Measurements from ENCODE around the gene PORCN. TPM values are rescaled to one million over a fixed set of nuclear protein-coding genes. Genes with fewer than 3 reads are reported as not detected.
A peak's percentile ranks its signal among the peaks of the same experiment; 100 is the strongest.

The PORCN gene
- total RNA-seq, 1 donor from 2014 or later, result 33.4 TPM

- H3K4me3 ChIP-seq (ENCODE audit: low read depth, low read length), result peak overlapping the region; percentile 14
- FAIRE-seq, result peak; percentile 43
- DNase-seq (ENCODE audit: low read depth), result peak; percentile 82
Observed at GRCh38 chrX:48465336-48465933, 43.4 kb upstream of the PORCN start.

GRCh38 chrX:48466696-48467095 is 42.1 kb upstream of the PORCN start:
- H3K27me3 ChIP-seq (ENCODE audit: control insufficient read depth, insufficient read depth, low read length), result no peaks in the 10 kb centered on the region
- TF ChIP-seq CTCF (IDR thresholded peaks at IDR 0.05; ENCODE audit: insufficient read depth, low read length, severe bottlenecking), result peak; percentile 22
- no peak for FAIRE-seq
- H3K4me3 ChIP-seq (ENCODE audit: low read depth, low read length), result peak overlapping the region; percentile 56
- no peak for DNase-seq (ENCODE audit: low read depth)
- peaks cover 10% of the 10 kb centered on the region for H3K36me3 ChIP-seq (ENCODE audit: control insufficient read depth, insufficient read depth, low read length)

More at GRCh38 chrX:48465336-48465933, 43.4 kb upstream of the PORCN start:
- Histone ChIP-seq H3K27me3 (ENCODE audit: control insufficient read depth, insufficient read depth, low read length) (no peaks in the 10 kb centered on the region), H3K36me3 (ENCODE audit: control insufficient read depth, insufficient read depth, low read length) (peaks cover 13% of the 10 kb centered on the region)
- no peak for TF ChIP-seq CTCF (IDR thresholded peaks at IDR 0.05; ENCODE audit: insufficient read depth, low read length, severe bottlenecking)

- FAIRE-seq (no peak), DNase-seq (ENCODE audit: low read depth) (no peak)
- no peaks in the 10 kb centered on the region for H3K27me3 ChIP-seq (ENCODE audit: control insufficient read depth, insufficient read depth, low read length)
- H3K36me3 ChIP-seq (ENCODE audit: control insufficient read depth, insufficient read depth, low read length), result peaks cover 10% of the 10 kb centered on the region
- no peak for TF ChIP-seq CTCF (IDR thresholded peaks at IDR 0.05; ENCODE audit: insufficient read depth, low read length, severe bottlenecking)
- peak overlapping the region; percentile 56 for H3K4me3 ChIP-seq (ENCODE audit: low read depth, low read length)
Observed at GRCh38 chrX:48467281-48467761, 41.5 kb upstream of the PORCN start.

GRCh38 chrX:48468247-48468671 is 40.5 kb upstream of the PORCN start:
- TF ChIP-seq CTCF (IDR thresholded peaks at IDR 0.05; ENCODE audit: insufficient read depth, low read length, severe bottlenecking), result no peak
- Histone ChIP-seq H3K27me3 (ENCODE audit: control insufficient read depth, insufficient read depth, low read length) (no peaks in the 10 kb centered on the region), H3K4me3 (ENCODE audit: low read depth, low read length) (peak overlapping the region; percentile 56), H3K36me3 (ENCODE audit: control insufficient read depth, insufficient read depth, low read length) (peaks cover 10% of the 10 kb centered on the region)
- FAIRE-seq (no peak), DNase-seq (ENCODE audit: low read depth) (no peak)

GRCh38 chrX:48468693-48469691 is 39.8 kb upstream of the PORCN start:
- Histone ChIP-seq H3K36me3 (ENCODE audit: control insufficient read depth, insufficient read depth, low read length) (peaks cover 10% of the 10 kb centered on the region), H3K4me3 (ENCODE audit: low read depth, low read length) (peak overlapping the region; percentile 56), H3K27me3 (ENCODE audit: control insufficient read depth, insufficient read depth, low read length) (no peaks in the 10 kb centered on the region)
- DNase-seq (ENCODE audit: low read depth) (no peak), FAIRE-seq (no peak)
- TF ChIP-seq CTCF (IDR thresholded peaks at IDR 0.05; ENCODE audit: insufficient read depth, low read length, severe bottlenecking), result peak; percentile 15

All from bronchial epithelial cell (primary cell).